Measurements from ENCODE around the gene PDZRN4.

DNA sequence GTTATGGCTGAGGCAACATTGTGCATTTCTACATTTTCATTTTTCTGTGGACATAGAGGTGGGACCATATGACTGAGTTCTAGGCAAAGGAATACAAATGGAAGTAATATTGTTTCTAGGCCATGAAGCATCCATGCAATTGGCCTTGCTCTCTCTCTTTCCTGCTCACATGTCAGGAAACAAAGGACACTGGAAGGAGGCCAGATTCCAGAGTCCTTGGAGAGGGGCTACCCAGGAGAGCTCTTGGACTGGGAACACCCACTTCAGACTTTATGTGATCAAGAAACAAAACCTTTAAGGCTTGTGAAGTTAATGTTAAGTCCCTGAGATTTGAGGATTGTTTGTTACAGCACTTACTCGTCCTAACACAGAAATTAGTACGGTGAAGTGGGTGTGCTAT is 32.8 kb downstream of the PDZRN4 start:
- TF ChIP-seq TEAD4 (IDR thresholded peaks at IDR 0.05) (no peak), EP300 (IDR thresholded peaks at IDR 0.05; ENCODE audit: borderline replicate concordance) (no peak), CEBPB (IDR thresholded peaks at IDR 0.05) (no peak), YY1 (IDR thresholded peaks at IDR 0.05; ENCODE audit: low read depth) (no peak), CREB1 (IDR thresholded peaks at IDR 0.05; ENCODE audit: low read depth) (no peak), TAF1 (IDR thresholded peaks at IDR 0.05; ENCODE audit: low read depth) (no peak), RAD21 (IDR thresholded peaks at IDR 0.05; ENCODE audit: low read depth) (no peak), TCF12 (IDR thresholded peaks at IDR 0.05; ENCODE audit: low read depth) (no peak), FOXM1 (IDR thresholded peaks at IDR 0.05; ENCODE audit: borderline replicate concordance, low read depth) (no peak)
- TF ChIP-seq, protein P1, sequence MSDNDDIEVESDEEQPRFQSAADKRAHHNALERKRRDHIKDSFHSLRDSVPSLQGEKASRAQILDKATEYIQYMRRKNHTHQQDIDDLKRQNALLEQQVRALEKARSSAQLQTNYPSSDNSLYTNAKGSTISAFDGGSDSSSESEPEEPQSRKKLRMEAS (IDR thresholded peaks at IDR 0.05) = no peak
